ENCODE measurements around the gene PCDHA3.
"Not testable (repeated sequence)": the region's sequence is repeated elsewhere in the genome, so short reads cannot be mapped to it uniquely, and the experiment has no call there.

PCDHA3 gene

DNA sequence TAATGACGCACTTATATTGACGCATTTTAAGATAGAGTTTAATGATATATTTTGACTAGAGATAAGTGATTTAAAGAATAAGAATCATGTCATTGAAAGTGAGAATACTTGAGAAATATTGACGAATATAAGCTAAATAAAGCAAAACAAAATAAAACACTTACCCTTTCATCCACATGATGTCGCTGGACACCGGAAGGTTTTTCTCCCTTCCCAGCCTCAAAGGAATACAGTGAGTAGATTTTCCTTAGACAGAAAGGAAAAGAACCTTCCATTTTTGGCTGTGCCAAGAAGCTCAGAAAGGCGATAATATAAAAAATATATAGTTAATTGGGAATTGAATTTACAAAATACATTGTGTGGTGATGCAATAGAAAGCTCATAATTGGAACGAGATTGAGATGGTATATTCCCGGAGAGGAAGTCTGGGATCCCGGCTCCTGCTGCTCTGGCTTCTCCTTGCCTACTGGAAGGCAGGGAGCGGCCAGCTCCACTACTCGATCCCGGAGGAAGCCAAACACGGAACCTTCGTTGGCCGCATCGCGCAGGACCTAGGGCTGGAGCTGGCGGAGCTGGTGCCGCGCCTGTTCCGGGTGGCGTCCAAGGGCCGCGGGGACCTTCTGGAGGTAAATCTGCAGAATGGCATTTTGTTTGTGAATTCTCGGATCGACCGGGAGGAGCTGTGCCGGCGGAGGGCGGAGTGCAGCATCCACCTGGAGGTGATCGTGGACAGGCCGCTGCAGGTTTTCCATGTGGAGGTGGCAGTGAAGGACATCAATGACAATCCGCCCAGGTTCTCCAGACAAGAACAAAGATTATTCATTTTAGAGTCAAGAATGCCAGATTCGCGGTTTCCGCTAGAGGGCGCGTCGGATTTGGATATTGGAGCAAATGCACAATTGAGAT lies 20.8 kb downstream of the PCDHA3 start, which contains the start of gene PCDHA5:
Gene PCDHA5 (plus strand): TSS at position 239 of the 906 bp plus-strand sequence.
- DNase-seq (ENCODE audit: low spot score) = no peak

DNA sequence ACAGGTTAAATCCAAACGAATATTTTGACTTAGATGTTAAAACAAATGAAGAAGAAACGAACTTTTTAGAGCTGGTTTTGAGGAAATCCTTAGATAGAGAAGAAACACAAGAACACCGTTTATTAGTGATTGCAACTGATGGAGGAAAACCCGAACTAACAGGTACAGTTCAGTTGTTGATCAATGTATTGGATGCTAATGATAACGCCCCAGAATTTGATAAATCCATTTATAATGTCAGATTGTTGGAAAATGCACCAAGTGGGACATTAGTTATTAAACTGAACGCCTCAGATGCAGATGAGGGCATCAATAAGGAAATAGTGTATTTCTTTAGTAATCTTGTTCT lies 21.4 kb downstream of the PCDHA3 start:
- no peak for DNase-seq (ENCODE audit: low spot score)

DNA sequence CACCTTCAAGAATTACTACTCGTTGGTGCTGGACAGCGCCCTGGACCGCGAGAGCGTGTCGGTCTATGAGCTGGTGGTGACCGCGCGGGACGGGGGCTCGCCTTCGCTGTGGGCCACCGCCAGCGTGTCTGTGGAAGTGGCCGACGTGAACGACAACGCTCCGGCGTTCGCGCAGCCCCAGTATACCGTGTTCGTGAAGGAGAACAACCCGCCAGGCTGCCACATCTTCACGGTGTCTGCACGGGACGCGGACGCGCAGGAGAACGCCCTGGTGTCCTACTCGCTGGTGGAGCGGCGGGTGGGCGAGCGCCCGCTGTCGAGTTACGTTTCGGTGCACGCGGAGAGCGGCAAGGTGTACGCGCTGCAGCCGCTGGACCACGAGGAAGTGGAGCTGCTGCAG lies 22.1 kb downstream of the PCDHA3 start:
- DNase-seq (ENCODE audit: low spot score) = not testable (repeated sequence)

DNA sequence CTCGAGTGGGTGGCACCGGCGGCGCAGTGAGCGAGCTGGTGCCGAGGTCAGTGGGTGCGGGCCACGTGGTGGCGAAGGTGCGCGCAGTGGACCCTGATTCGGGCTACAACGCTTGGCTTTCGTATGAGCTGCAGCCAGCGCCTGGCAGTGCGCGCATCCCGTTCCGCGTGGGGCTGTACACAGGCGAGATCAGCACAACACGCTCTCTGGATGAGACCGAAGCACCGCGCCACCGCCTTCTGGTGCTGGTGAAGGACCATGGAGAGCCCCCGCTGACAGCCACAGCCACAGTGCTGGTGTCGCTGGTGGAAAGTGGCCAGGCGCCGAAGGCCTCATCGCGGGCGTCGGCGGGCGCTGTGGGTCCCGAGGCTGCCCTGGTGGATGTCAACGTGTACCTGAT lies 22.6 kb downstream of the PCDHA3 start:
- DNase-seq (ENCODE audit: low spot score) = no peak

DNA sequence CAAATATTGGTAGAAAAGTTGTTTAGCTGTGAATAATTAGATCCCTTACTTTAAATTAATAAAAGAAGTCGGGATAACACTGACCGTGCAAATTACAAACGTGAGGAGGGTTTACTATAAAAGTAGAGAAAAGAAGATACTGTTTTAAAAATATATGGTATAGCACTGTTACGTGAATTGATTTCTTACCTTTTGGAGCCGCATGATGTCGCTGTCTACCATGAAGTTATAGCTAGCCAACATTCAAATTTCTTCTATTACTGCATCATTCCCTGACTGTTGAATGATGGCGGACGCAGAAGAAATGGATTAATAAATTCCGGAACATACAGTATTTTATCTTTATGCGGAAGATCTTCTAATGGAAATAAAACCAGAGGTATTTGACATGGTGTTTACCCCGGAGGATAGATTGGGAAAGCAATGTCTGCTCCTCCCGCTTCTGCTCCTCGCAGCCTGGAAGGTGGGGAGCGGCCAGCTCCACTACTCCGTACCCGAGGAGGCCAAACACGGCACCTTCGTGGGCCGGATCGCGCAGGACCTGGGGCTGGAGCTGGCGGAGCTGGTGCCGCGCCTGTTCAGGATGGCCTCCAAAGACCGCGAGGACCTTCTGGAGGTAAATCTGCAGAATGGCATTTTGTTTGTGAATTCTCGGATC lies 27.0 kb downstream of the PCDHA3 start, which contains the start of gene PCDHA6:
Gene PCDHA6 (plus strand): TSS at position 257 of the 658 bp plus-strand sequence. CDS start 132 bp downstream, at position 389.
- DNase-seq (ENCODE audit: low spot score) = no peak

DNA sequence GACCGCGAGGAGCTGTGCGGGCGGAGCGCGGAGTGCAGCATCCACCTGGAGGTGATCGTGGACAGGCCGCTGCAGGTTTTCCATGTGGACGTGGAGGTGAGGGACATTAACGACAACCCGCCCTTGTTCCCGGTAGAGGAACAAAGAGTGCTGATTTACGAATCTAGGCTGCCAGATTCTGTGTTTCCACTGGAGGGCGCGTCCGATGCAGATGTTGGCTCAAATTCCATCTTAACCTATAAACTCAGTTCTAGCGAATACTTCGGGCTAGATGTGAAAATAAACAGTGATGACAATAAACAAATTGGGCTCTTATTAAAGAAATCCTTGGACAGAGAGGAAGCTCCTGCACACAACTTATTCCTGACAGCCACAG lies 27.5 kb downstream of the PCDHA3 start:
- no peak for DNase-seq (ENCODE audit: low spot score)

DNA sequence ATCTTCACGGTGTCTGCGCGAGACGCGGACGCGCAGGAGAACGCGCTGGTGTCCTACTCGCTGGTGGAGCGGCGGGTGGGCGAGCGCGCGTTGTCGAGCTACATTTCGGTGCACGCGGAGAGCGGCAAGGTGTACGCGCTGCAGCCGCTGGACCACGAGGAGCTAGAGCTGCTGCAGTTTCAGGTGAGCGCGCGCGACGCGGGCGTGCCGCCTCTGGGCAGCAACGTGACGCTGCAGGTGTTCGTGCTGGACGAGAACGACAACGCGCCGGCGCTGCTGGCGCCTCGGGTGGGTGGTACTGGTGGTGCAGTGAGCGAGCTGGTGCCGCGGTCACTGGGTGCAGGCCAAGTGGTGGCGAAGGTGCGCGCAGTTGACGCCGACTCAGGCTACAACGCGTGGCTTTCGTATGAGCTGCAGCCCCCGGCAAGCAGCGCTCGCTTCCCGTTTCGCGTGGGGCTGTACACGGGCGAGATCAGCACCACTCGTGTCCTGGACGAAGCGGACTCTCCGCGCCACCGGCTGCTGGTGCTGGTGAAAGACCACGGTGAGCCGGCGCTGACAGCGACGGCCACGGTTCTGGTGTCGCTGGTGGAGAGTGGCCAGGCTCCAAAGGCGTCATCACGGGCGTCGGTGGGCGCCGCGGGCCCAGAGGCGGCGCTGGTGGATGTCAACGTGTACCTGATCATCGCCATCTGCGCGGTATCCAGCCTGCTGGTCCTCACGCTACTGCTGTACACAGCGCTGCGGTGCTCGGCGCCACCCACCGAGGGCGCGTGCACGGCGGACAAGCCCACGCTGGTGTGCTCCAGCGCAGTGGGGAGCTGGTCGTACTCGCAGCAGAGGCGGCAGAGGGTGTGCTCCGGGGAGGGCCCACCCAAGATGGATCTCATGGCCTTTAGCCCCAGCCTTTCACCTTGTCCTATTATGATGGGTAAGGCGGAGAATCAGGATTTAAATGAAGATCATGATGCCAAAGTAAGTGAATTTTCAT lies 28.9 kb downstream of the PCDHA3 start:
- not testable (repeated sequence) for DNase-seq (ENCODE audit: low spot score)

DNA sequence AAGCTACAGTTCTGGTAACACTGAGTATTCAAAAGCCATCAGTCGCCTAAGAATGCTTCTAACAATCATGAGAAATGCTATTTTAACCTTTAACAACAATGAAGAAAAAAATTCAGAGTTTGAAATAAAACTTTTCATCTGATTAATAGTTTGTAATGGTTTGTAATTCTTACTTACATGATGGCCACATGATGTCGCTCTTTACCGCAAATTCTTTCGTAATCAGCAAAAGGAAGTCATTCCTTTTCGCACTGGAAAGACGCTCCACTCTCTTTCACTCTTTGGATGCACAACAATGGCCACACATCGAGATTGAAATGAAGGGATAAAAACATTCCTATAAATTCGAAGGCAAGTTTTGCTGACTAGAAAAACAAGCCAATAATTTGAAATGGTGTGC lies 33.1 kb downstream of the PCDHA3 start, which contains the start of gene PCDHA7:
Gene PCDHA7 (plus strand): TSS at position 277 of the 400 bp plus-strand sequence. CDS start 115 bp downstream, at position 392.
- no peak for DNase-seq (ENCODE audit: low spot score)

DNA sequence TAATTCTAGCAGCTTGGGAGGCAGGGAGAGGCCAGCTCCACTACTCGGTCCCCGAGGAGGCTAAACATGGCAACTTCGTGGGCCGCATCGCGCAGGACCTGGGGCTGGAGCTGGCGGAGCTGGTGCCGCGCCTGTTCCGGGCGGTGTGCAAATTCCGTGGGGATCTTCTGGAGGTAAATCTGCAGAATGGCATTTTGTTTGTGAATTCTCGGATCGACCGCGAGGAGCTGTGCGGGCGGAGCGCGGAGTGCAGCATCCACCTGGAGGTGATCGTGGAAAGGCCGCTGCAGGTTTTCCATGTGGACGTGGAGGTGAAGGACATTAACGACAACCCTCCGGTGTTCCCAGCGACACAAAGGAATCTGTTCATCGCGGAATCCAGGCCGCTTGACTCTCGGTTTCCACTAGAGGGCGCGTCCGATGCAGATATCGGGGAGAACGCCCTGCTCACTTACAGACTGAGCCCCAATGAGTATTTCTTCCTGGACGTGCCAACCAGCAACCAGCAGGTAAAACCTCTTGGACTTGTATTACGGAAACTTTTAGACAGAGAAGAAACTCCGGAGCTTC lies 33.7 kb downstream of the PCDHA3 start:
- DNase-seq (ENCODE audit: low spot score) = not testable (repeated sequence)

DNA sequence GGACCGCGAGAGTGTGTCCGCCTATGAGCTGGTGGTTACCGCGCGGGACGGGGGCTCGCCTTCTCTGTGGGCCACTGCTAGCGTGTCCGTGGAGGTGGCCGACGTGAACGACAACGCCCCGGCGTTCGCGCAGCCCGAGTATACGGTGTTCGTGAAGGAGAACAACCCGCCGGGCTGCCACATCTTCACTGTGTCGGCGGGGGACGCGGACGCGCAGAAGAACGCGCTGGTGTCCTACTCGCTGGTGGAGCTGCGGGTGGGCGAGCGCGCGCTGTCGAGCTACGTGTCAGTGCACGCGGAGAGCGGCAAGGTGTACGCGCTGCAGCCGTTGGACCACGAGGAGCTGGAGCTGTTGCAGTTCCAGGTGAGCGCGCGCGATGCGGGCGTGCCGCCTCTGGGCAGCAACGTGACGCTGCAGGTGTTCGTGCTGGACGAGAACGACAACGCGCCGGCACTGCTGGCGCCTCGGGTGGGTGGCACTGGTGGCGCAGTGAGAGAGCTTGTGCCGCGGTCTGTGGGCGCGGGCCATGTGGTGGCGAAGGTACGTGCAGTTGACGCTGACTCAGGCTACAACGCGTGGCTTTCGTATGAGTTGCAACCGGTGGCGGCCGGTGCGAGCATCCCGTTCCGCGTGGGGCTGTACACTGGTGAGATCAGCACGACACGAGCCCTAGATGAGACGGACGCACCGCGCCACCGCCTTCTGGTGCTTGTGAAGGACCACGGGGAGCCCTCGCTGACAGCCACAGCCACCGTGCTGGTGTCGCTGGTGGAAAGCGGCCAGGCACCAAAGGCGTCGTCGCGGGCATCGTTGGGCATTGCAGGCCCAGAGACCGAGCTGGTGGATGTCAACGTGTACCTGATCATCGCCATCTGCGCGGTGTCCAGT lies 35.0 kb downstream of the PCDHA3 start:
- no peak for DNase-seq (ENCODE audit: low spot score)

DNA sequence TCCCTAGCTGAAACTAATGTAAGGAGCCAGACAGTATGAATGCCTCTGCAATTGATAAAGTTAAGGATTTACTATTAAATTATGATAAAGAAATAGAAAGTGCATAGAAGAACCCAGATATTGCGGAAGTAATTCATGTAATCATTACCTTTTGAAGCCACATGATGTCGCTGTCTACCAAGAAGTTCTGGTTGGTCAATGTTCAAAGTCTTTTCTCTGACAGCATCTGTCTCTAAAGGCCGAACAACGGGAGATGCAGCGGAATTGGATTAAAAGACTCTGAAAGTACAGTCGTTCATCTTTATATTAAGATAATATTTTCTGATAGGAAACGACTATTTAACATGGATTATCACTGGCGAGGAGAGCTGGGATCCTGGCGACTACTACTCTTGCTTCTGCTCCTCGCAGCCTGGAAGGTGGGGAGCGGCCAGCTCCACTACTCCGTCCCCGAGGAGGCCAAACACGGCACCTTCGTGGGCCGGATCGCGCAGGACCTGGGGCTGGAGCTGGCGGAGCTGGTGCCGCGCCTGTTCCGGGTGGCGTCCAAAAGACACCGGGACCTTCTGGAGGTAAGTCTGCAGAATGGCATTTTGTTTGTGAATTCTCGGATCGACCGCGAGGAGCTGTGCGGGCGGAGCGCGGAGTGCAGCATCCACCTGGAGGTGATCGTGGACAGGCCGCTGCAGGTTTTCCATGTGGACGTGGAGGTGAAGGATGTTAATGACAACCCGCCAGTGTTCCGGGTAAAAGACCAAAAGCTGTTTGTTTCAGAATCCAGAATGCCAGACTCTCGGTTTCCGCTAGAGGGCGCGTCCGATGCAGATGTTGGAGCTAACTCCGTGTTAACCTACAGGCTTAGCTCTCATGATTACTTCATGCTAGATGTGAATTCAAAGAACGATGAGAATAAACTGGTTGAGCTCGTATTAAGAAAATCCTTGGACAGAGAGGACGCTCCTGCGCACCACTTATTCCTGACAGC lies 40.4 kb downstream of the PCDHA3 start, which contains the start of gene PCDHA8:
Gene PCDHA8 (plus strand): TSS at position 210 of the 985 bp plus-strand sequence. CDS start 135 bp downstream, at position 345.
- no peak for DNase-seq (ENCODE audit: low spot score)

DNA sequence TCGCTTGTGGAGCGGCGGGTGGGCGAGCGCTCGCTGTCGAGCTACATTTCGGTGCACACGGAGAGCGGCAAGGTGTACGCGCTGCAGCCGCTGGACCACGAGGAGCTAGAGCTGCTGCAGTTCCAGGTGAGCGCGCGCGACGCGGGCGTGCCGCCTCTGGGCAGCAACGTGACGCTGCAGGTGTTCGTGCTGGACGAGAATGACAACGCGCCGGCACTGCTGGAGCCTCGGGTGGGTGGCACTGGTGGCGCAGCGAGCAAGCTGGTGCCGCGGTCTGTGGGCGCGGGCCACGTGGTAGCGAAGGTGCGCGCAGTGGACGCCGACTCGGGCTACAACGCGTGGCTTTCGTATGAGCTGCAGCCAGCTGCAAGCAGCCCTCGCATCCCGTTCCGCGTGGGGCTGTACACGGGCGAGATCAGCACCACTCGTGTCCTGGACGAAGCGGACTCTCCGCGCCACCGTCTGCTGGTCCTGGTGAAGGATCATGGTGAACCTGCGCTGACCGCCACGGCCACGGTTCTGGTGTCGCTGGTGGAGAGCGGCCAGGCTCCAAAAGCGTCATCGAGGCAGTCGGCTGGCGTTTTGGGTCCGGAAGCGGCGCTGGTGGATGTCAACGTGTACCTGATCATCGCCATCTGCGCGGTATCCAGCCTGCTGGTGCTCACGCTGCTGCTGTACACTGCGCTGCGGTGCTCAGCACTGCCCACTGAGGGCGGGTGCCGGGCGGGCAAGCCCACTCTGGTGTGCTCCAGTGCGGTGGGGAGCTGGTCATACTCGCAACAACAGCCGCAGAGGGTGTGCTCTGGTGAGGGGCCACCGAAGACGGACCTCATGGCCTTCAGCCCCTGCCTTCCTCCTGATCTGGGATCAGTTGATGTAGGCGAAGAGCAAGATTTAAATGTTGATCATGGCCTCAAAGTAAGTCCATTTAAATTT lies 42.2 kb downstream of the PCDHA3 start:
- no peak for DNase-seq (ENCODE audit: low spot score)

DNA sequence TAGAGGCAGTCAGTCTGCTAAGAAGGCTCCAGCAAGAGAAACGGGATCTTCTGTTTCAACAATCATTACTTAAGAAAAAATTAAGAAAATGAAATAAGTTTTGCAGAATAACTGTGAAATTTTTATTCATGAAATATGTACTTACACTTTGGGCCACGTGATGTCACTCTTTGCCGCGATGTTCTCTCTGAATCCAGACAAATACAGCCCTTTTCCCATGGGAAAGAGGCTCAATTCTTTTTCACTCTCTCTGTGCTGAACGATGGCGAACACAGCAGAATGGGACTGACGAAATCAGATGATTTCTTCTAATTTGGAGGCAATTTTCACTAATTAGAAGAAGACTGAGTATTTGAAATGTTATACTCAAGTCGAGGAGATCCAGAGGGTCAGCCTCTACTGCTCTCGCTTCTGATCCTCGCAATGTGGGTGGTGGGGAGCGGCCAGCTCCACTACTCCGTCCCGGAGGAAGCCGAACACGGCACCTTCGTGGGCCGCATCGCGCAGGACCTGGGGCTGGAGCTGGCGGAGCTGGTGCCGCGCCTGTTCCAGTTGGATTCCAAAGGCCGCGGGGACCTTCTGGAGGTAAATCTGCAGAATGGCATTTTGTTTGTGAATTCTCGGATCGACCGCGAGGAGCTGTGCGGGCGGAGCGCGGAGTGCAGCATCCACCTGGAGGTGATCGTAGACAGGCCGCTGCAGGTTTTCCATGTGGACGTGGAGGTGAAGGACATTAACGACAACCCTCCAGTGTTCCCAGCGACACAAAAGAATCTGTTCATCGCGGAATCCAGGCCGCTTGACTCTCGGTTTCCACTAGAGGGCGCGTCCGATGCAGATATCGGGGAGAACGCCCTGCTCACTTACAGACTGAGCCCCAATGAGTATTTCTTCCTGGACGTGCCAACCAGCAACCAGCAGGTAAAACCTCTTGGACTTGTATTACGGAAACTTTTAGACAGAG lies 47.6 kb downstream of the PCDHA3 start, which contains the start of gene PCDHA9:
Gene PCDHA9 (plus strand): TSS at position 244 of the 964 bp plus-strand sequence. CDS start 114 bp downstream, at position 358.
- not testable (repeated sequence) for DNase-seq (ENCODE audit: low spot score)

DNA sequence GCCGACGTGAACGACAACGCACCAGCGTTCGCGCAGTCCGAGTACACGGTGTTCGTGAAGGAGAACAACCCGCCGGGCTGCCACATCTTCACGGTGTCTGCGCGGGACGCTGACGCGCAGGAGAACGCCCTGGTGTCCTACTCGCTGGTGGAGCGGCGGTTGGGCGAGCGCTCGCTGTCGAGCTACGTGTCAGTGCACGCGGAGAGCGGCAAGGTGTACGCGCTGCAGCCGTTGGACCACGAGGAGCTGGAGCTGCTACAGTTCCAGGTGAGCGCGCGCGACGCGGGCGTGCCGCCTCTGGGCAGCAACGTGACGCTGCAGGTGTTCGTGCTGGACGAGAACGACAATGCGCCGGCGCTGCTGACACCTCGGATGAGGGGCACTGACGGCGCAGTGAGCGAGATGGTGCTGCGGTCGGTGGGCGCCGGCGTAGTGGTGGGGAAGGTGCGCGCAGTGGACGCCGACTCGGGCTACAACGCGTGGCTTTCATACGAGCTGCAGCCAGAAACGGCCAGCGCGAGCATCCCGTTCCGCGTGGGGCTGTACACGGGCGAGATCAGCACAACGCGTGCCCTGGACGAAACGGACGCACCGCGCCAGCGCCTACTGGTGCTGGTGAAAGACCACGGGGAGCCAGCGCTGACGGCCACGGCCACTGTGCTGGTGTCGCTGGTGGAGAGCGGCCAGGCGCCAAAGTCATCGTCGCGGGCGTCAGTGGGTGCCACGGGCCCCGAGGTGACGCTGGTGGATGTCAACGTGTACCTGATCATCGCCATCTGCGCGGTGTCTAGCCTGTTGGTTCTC lies 49.2 kb downstream of the PCDHA3 start:
- not testable (repeated sequence) for DNase-seq (ENCODE audit: low spot score)
